Stimulated activated CD8-positive, alpha-beta memory T cell treated with anti-CD3 and anti-CD28 coated beads, Interleukin-7, amount 100 ng/mL, for 24 hours (primary cell): ENCODE data around the gene TANC1.

ENCODE experiments used
- DNase-seq: peaks from one replicate; pipeline ENCODE4 v3.0.0-alpha.2; 2020; ENCODE audit warnings: low read depth

TANC1 gene

DNA sequence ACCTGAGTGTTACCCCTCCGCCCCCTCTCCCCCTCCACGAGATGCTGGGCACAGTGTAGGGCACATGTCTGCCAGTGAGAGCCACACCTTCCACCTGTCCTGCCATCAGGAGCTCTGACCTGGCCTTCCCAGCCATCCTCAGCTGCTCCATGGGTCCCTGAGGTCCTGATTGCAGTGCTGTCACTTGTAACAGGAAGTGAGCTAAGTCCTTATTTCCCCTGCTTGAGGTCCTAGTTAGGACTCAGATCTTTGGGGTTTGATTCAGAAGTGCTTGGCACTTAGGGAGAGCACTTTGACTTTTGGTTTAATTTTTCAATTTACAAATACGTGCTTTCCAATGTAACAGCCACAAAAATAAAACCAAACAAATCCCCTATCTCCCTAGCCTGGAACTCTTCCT is 192.5 kb downstream of the TANC1 start:
- DNase-seq = no peak

DNA sequence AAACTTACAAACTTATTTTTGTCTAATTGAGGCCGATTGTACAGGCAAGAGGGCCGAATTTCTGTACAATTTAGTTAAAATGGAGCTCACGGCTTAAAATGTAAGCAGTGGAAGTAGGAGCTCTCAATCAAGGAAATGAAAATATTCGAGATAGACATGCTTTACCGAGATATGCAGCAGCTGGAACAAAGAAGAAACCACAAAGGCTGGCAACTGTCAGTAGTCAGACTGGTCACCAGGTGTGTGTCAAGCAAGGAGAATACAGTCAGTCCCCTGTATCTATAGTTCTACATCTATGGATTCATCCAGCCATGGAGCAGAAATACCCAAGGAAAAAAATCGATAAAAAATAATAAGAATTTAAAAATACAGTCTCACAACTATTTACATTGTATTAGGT is 195.5 kb downstream of the TANC1 start:
- DNase-seq = no peak

DNA sequence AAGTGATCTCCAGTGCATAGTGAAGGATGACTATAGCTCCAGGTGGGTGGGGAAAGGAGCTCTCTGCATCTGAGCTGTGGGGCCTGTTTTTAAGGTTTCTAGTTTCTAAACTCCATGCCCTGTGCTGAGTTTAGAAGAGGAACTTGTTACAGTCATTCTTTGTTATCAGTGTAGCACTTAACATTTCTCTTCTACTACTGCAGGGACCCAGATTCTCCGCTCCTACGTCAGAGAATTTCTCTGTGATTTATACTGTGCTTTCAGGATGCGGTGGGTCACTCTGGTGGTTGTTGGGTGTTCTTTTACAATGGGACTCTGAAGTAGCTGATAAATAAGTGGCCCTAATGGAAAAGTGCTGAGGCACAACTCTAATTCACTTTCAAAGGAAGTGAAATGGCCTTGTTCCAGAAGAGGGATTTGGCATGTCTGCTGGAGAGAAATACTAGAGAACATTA is 196.0 kb downstream of the TANC1 start:
- DNase-seq = no peak

DNA sequence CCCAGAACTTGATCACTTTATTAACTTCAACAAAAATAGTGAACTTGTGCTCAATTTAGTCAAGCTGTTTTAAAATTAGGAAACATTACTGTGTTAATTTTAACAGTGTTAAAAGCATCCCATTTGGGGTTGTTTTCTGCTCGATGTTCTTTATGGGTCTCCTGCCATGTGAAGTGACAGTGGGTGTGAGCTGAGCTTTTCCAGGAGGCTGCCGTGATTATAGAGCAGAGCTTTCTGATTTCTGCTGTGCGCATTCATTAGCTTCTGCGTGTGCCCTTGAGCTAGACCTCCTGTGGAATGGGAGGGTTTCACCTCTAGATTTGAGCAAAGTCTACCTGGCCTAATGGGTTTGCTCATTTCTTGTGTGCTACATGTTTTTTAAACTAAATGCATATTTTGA is 196.6 kb downstream of the TANC1 start:
- DNase-seq = no peak

DNA sequence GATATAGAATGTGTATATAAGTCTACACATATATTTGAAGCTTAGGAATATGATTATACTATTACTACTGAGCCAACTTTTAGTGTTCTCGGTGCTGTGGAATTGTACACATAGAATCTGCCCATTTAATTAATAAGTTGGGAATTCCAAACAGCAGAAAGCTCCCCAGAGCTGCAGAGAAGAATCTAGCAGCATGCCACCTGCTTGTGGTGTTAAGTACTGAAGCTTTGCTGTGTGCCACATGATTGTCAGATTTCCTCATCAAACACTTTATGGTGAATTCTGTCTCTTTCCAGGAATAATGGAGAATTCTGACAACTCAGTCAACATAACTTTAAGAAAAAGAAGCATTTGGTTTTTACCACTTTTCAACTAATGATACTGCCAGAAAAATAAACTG is 200.3 kb downstream of the TANC1 start:
- DNase-seq = no peak

DNA sequence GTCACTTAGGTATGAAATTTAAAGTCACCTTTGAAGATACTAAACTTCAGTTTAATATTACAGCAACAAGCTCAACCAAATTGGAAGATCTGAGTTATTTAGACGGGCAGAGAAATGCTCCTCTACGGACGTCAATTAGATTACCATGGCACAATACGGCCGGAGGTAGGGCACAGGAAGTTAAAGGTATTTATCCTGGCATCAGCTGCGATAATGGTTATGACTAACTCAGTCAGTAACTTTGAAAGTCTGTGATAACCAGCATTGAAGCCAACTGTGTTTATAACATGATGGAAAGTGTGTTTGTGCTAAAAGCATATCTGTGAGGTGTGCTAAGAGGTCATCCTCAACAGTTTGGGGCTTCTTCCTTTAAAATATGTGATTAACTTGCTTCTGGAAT is 200.7 kb downstream of the TANC1 start:
- DNase-seq = no peak

DNA sequence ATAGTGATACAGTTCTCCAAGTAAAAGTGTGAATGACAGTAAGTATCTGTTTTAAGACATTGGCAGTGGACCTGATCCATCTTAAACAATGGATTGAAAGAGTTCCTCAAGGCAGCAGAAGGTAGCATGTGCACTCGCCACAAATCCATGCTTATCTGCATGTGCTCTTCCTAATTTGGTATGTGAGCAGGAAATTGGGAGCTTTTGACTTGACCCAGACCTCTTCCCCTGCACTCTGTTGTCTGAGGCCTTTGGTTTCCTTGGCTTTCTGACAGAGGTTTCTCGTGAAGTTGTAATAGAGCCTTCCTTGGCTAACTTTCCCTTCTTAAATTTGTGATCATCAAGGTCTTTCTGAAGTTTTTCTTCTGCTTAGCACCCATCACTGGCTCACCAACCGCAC is 204.0 kb downstream of the TANC1 start:
- DNase-seq = no peak

DNA sequence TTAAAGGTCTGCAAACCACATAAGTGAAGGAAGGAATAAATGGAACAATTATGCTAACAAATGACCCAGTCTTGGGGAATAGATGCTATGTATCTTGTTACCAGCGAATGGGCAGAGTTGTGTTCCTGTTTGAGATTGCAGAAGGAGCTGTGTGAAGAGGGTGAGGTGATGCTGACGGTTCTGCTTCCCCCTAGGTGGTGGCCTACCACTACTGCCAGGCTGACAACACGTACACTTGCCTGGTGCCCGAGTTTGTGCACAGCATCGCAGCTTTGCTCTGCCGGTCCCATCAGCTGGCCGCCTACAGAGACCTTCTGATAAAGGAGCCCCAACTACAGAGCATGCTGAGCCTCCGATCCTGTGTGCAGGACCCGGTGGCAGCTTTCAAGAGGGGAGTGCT is 206.3 kb downstream of the TANC1 start:
- DNase-seq = no peak

DNA sequence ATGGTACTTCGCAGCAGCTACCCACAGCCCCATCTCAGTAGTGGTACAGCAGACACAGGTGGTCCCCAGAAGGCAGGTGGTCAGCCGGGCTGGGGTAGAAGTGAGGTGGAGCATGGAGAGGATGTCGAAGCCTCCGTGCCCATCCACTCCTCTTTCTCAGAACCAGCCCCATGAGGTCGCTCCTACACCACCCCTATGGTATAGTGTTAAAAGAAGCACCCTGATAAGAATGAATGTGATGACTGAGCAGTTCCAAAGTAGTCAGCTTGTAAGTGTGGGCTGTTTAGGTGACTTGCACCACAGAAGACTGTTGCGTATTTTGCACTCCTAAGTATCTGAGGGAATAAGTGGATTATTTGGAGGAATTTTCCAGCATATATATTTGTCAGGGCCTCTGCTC is 206.7 kb downstream of the TANC1 start:
- DNase-seq = no peak

DNA sequence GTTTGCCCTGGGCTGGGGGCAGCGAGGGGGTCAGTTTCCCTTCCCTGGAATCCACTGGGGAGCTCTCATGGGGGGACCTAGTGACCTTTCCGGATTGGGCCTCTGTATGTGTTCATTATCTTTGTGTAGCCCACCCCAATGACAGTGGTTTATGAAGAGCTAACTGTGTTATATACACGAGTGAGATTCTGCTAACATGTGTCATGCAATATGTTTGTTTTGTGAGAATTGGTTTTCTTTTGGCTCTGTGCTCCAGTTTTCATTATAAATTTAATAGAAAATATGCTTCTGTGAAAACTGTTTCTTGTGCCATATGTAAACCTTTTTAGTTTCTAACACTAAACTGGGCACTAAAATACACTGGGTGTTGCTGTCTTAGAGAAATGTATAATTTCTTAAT is 207.5 kb downstream of the TANC1 start:
- no peak for DNase-seq

DNA sequence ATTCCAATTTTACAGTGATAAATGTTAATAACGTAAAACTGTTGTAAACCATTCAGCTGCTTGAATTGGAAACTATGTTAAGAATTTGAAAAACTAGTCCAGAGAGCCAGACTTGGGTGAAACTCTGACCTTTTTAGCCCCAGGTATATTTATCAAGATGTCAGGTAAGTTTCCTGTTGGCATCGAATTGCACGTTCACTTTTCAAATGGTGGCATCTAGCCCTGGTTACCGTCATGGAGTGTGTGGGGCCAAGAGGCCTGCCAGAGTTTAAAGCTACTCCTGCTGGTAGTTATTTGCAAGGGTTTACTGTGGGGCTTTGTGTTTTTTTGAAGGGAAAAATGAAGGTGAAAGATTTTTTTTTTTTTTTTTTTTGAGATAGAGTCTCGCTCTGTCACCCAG is 208.1 kb downstream of the TANC1 start:
- DNase-seq = no peak

DNA sequence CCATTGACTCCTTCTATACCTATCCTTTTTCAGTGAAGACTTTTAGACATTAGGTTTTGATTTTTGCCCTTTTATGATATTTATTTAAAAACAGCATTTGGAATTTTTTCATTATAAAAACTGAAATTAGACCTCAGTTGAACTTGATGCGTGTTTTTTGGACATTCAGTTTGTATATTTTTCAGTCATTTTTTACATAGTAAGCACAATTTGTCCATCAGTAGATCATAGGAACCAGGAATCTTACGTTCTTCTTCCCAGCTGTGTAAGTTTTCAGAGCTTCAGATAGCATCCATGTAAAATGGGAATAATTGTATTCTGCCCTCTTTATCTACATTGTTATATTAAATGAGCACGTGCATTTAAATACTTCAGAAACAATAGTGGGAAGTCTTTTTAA is 208.9 kb downstream of the TANC1 start:
- DNase-seq = no peak

DNA sequence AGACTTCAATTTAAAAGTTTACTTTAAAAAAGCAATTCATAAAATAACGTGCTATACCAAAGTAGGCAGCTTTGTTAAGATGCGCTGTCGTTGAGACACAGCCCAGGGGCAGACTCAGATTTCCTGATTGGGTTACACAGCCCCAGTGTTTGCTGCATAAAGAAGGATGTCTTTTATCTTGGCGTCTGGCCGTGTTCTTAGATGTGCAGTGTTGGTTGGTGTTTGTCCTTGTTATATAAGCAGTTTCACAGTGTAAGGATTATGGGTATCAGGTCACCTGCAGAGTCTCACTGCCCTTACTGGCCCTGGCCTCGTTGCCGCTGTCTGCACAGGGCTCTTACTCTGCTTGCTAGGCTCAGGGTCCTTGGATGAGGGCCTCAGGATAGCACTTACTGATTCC is 209.5 kb downstream of the TANC1 start:
- DNase-seq = no peak

DNA sequence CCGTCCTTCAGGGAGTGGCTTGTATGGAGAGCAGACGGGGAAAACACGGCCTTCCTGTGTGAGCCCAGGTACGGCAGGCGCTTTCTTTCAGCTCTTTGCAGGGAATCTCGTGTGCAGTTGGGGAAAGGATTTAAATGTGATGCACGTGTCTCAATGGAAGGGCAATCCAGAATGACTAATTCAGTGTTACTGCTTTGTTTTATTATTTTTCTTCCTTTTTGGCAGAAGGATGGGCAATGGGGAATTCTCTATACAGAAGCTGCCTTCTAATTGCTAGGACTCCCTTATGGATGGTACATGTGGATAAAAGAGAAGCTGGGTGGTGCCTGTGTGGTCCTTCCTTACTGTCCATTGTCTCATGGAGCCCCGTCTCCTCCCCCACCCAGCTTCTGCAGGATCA is 210.7 kb downstream of the TANC1 start:
- no peak for DNase-seq

DNA sequence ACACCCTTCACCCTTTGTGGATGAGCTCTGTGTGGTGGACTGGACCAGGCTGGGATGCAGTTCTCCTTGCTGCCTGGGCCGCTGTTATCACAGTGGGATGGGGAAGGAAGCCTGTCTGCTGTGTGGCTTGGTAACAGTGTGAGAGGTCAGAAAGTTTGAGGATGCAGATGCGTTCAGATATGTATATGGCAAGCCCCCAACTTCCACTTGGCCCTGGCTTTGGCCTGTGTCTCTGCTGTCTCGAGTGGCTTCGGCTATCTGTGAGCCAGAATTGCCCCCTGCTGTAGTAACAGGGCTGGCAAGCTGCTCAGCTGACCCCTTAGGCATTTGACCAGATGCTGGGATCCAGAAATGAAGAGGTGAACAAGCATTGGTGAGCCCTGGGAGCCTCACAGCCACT is 211.3 kb downstream of the TANC1 start:
- DNase-seq = no peak

DNA sequence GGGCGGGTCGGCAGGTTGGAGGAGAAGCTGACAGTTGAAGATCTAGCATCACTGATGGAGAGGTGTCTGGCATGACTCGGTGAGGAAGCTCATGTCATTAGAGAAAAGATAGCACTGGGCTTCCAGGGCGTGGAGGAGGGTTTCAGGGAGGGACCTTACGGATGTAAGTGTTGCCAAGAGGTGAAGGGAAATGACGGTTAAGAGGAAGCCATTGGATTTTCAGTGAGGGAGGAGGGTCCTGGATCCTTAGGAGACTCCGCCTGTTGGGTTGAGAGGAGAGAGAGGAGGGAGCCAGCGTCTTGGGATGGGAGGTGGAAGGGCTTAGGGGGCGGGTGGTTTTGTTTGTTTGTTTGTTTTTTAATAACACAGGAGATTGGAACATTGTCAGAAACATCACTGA is 214.9 kb downstream of the TANC1 start:
- DNase-seq = no peak

DNA sequence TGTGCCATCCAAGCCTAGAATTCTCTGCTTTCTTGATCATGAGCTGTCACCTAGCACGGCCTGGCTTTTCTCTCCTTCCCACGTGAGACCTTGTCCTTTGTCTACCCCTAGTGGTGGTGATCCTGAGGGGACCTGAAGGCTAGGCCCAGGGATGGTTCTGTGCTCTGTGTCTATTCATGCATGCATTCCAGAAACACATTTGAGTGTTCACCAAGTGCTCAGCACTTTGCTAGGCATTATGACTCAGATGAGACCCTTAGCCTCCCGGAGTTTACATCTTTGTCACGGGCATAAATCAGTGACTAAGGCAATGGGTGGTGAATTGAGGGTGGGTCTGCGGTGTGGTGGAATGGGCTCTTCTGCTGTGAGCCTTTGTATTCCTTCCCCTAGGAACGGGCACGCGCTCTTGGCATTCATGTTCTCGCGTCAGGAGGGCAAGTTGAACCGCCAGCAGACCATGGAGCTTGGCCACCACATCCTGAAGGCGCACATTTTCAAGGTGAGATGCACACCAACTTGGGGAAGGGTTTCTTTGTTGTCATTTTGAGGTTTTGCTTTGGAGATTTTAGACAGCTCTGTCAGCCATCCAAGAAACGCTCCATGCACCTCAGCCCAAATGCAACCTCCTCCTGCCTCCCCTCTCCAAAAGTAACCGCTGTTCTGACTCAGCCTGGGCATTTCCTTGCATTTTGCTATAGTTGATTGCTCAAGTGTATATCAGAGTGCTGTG is 217.1 kb downstream of the TANC1 start:
- no peak for DNase-seq

DNA sequence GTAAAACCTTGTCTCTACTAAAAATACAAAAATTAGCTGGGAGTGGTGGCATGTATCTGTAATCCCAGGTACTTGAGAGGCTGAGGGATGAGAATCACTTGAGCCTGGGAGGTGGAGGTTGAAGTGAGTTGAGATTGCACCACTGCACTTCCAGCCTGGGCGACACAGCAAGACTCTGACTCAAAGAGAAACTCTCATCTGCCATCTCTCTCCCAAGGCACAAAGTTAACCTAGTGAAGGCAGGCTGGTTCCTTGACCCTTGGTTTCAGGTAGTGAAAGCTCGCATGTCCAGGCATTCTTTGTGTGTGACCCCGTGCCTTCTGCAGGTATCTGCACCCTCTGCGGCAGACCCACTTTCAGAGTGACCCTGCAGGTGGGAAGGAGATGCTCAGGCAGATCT is 218.0 kb downstream of the TANC1 start:
- no peak for DNase-seq

DNA sequence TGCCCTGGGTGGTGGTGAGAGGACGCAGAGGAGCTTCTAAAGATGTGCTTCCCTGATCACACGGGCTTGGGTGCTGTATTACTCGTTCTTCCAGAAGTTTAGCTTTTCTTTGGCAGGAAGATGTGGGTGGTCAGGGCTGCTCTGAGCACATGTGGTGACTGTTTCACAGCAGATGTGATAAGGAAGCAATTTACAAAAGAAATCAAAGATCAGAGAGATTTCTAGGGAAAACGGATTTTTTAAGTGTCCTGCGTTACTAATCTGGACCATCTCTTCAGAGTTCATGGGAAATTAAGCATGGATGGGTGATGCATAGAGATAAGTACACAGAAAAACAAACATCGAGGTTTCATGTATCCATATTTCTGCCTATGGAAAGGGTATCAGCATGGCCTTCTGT is 218.7 kb downstream of the TANC1 start:
- no peak for DNase-seq

DNA sequence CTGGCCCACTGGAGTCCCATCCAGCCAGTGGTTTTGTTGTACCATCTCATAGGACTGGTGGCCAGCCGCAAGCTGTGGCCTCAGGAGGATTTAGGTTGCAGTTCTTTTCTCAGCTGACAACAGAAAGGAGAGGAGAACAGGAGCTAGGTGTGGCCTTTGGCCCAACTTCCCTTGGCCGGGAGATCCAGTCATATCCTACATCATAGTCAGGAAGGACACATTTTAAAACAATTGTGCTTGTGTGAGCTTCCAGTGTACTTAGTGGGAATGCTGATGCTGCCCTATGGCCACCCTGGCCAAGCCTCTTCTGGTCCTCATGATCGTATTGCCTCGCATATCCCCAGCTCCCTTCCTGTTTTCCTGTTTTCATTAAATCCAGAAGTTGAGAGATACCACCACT is 220.0 kb downstream of the TANC1 start:
- DNase-seq = no peak

DNA sequence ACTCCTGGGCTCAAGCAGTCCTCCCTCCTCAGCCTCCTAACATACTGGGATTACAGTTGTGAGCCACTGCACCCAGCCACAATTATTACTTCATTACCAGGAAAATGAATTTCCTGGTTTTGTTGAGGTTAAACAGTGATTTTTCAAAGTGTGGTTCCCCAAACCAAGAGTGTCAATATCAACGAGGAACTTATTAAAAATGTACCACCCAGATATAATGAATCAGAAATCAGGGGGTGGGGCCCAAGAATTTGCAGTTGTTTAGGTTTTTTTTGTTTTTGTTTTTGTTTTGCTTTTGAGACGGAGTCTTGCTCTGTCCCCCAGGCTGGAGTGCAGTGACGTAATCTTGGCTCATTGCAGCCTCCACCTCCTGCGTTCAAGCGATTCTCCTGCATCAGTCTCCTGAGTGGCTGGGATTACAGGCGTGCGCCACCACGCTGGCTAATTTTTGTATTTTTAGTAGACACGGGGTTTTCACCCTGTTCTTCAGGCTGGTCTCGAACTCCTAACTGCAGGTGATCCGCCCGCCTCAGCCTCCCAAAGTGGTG is 224.0 kb downstream of the TANC1 start:
- DNase-seq = no peak

DNA sequence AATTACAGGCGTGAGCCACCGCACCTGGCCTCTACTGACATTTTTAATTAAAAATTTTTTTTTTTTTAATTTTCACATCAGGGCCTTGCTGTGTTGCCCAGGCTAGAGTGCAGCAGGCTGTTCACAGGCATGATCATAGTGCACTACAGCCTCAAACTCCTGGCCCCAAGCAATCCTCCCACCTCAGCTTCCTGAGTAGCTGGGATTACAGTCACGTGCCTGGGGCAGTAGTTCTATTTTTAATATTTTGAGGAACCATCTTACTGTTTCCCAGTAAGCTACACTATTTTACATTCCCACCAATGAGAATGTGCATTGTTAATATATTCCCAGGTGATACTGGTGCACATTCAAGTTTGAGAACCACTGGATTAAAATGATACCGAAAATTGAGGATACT is 225.4 kb downstream of the TANC1 start:
- DNase-seq = no peak

DNA sequence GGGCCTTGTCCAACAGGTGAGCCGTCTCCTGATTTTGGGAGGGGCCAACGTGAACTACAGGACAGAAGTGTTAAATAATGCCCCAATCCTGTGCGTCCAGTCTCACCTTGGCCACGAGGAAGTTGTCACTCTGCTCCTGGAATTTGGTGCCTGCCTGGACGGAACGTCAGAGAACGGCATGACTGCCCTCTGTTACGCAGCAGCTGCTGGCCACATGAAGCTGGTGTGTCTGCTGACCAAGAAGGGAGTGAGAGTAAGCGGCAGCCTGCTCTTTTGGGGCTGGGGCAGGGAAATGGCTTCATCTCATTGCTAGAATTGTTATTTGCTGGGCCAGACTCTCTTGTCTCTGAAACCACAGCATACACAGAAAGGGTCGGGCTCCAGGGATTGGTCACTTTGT is 225.8 kb downstream of the TANC1 start:
- no peak for DNase-seq

DNA sequence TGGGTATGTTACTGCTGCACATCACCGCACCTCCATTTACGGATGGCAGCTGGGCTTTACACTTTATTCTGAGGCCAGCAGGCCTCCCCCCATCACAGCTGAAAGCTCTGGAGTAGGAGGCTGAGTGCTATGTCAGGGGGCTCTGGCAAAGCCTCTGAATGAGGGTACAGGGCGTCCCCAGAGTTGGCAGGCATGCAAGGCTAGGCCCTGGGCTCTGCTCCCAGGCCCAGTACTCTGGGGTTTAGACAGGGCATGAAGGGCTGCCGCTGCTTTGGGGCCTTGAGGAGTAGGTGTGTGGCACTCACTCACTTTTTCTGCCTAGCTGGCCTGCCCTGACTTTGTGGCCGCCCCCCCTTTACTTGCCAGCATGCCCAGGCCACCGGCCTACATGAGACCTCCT is 227.3 kb downstream of the TANC1 start:
- DNase-seq = no peak
